Astrocyte (in vitro differentiated cells and primary cell): ENCODE data around the gene SARS1.

ENCODE experiments used
- CTCF ChIP-seq: IDR thresholded peaks from 2 replicates; pipeline ENCODE4 v1.5.1; 2011; ENCODE audit warnings: low read depth, mild to moderate bottlenecking, inconsistent platforms, low read length, moderate library complexity; ENCODE audit not compliant: insufficient read depth
- EZH2 ChIP-seq: IDR thresholded peaks from 2 replicates; pipeline ENCODE4 v1.6.1; 2012; ENCODE audit warnings: mild to moderate bottlenecking, low read length, inconsistent platforms; ENCODE audit not compliant: insufficient read depth

GRCh38 chr1:109269212-109269980, 55.7 kb downstream of the SARS1 start:
- TF ChIP-seq CTCF (no peak), EZH2 (no peak)
